GM15510 (cell line): Measurements from ENCODE around the gene WDR75.

ENCODE experiments used
- POLR2A ChIP-seq: IDR thresholded peaks from 3 replicates; pipeline ENCODE4 v1.6.1; 2011; ENCODE audit warnings: borderline replicate concordance; ENCODE audit not compliant: insufficient read length; ENCODE audit errors: extremely low read depth

WDR75 gene

GRCh38 chr2:189511210-189511959 lies 70.1 kb downstream of the WDR75 start:
- TF ChIP-seq POLR2A, result no peak

GRCh38 chr2:189511960-189512319 lies 70.7 kb downstream of the WDR75 start:
- TF ChIP-seq POLR2A, result no peak

GRCh38 chr2:189512879-189513278 lies 71.6 kb downstream of the WDR75 start:
- no peak for TF ChIP-seq POLR2A

DNA sequence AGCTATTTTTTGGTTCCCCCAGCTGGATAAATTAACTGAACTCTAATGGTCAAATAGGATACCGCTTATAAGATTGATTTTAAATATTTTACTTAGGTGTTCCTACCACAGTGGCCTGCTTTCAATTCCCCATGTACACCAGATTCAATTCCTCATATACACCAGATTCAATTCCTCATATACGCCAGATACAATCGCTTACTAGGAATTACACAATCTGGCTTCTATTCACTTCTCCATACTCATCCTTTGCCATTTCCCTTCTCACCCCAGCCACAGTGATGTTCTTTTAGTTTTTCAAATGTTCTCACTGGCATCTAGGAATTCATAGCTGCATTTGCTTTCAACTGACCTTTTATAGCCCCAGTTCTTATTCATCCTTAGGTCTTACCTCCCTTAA lies 72.8 kb downstream of the WDR75 start:
- TF ChIP-seq POLR2A, result no peak

DNA sequence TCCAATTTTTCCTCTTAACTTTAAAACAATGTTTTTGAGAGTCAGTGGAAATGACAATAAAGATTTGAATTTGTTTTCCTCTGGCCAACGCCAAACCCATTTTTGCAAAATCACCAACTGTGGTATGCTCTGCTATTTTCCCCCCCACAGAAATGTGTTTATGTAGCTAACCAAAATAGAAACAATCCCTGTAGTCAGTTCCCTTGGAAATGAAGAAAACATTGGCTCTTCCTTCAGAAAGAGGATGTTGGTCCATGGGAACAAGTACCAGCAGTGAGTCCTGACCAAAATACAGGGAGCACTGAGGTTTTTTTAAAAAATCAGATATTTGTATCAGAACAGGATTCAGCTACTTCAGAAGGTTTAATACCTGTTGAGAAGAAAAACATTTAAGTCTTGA lies 74.0 kb downstream of the WDR75 start:
- no peak for TF ChIP-seq POLR2A

- no peak for TF ChIP-seq POLR2A
Measured at GRCh38 chr2:189516546-189516945, 75.3 kb downstream of the WDR75 start.

DNA sequence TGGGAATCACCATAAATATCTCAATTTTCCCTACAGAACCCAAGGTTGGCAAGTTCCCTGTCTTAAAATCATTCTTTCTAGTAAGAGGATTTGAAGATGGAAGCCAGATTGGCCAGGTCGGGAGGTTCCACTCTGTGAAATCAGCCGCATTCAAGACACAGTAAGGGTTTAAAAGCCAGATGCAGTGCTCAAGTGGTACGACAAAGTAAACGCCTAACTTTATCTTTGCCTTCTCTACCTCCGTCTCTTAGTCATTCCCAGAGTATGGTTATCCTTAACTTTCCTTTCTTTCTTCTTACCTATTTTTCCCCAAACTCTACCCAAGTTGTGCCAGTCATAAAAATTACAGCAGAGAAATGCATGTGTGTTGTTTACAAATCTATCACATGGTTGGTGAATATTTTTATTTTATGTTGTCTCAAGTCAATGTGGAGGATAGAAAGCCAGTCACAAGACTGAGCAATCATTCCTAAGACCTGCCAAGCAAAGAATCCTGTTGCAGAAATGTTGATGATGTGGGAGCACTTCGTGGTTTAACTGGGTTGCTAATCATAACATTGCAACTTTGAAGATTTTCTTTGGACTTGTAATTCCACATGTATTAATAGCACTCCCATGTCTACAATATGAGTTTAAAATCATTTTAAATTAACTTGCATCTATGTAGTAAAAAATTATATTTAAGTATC lies 76.7 kb downstream of the WDR75 start:
- TF ChIP-seq POLR2A, result no peak

DNA sequence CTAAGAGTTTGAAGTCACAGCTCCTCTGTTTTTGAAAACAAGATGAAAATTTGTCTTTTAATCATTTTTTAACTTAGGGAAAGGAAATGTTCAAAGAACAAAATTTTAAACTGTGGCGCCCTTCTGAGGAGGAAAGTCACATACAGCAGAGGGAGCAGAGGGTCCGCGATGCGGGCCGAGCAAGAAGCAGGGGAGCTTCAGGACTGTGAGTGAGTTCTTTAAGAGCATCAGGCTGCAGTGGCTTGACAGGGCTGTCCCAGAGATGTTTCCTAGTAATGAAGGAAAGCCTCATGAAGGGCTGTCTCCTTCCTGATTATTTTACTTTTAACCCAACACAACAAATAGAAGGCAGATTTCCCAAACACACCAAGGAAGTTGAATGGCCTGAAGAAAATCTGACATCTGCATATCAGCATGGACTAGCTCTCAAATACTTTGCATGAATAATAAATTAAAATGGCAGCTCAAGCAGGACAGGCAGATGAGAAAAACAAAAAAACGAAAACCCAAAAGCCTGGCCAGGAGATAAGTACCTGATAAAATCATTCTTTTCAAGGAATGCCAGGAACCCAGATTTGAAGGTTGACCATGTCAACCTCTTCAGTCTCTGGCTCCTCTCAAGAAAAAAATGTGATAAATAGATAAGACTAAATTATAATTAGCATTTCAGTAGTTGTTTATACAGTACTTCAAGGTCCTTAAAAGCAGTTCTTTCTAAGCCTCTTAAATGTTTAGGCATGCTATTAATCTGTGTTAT lies 78.5 kb downstream of the WDR75 start:
- TF ChIP-seq POLR2A, result no peak

- no peak for TF ChIP-seq POLR2A
Measured at GRCh38 chr2:189521699-189522434, 80.6 kb downstream of the WDR75 start.

- no peak for TF ChIP-seq POLR2A
Measured at GRCh38 chr2:189522435-189523151, 81.3 kb downstream of the WDR75 start.

DNA sequence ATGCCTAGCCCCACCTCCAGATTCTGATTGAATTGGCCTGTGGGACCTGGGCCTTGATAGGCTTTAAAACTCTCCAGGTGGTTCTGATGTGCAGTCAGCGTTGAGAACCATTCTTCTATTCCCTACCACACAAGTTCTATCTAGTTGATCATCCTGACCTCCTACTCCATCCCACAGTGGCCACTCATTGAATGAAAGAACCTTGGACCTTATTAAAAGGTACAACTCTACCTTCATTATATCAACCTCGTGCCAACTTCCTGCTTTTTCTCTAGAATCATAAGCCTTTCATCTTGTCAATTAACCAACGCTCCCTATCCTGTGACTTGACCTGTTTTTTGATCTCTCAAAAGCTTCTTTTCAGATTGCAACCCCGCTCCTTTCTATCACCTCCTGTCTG lies 83.5 kb downstream of the WDR75 start:
- no peak for TF ChIP-seq POLR2A
